Stimulated activated CD8-positive, alpha-beta memory T cell treated with anti-CD3 and anti-CD28 coated beads, Interleukin-12 subunit alpha, Interleukin-12 subunit beta, amount 100 ng/mL, for 4 hours (primary cell): Measurements from ENCODE around the gene ZNF385B.
"Not testable (repeated sequence)": the region's sequence is repeated elsewhere in the genome, so short reads cannot be mapped to it uniquely, and the experiment has no call there.

Experiments
- DNase-seq: peaks from one replicate; pipeline ENCODE4 v3.0.0-alpha.2; 2020; ENCODE audit warnings: low read depth

Gene ZNF385B

DNA sequence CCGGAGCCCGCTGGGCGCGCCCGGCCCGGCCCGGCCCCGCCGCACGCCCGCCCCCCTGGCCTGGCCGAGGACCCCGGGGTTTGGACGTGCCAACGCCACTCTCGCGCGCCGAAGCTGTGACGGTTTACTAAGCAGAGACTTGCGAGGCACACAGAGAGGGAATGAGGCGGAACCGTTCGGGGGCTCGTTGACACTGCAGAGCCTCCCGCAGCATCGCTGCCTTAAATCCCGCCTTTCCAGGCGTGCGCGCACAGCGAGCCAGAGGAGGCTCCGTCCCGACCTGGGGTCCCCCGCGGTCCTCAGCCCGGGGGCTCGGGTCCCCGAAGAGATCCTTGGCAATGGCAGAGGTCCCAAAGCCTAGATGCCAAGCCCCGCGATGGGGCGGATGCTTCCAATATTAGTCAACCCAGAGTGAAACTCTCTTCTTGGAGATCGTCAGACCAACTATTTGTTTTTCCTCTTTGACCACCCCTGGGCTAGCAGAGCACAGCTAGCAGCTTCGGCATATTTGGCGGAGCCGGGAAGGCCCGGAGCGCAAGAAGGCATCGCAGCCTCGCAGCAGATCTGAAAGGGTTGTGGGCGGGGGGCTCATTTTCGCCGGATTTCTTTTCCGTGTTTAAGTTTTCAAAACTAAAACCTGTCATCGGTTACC, at the start of gene ZNF385B:
Gene ZNF385B (minus strand): TSS at position 197 of the 652 bp plus-strand sequence.
- DNase-seq, result no peak

DNA sequence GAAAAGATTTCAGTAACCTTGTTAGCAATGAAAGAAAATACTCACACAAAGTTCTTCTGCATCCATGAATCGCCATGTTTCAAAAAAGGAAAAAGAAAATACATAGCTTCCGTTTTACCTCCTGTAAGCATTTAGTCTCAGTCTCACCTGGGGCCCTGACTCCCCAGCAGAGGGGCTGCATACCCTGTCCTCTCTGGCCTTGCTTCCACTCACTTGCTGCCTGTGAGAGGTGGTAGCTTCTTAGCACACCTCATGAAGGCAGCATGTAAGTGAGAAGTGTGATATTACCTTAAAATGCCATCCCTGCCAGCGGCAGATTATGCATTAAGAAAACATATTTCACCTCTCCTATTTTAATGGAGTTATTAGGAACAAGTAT, 49.3 kb upstream of the ZNF385B start:
- no peak for DNase-seq

DNA sequence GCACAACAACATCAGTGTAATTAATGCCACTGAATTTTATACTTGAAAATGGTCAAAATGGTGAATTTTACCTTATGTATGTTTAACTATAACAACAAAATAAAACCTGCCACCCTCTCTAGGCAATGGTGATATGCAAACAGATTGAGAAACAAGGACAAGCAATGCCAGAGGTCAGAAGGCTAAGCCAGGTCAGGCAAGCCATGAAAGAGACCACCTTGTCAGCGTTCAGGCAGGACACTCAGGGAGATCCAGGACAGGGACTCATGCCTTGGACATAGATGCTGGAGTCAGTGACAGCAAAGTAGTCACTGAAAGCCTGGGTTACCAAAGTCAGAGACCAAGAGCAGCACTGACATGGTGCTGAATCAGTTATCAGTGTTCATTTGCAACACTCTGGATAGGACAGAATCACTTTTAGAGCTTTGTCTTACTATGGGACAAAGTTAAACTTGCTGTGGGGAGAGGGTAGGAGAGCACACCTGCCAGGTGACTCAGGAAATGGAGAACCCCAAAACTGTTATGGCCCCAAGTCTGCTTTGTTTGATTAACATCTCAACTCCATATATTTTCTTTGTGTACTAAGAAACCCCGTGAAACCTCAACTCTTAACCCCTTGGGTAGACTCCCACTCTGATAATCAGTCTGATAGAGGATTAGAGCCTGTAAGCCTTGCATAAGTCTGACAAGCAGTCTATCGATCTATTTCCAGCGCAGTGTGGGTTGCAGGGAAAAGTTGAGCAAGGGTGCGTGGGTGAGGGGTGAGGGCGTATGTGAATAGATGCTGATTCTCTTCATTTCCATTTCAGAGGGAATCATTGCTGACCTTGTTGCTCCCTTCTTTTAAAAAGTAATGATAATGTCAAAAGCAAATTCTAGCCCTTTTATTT, 48.7 kb upstream of the ZNF385B start:
- no peak for DNase-seq

DNA sequence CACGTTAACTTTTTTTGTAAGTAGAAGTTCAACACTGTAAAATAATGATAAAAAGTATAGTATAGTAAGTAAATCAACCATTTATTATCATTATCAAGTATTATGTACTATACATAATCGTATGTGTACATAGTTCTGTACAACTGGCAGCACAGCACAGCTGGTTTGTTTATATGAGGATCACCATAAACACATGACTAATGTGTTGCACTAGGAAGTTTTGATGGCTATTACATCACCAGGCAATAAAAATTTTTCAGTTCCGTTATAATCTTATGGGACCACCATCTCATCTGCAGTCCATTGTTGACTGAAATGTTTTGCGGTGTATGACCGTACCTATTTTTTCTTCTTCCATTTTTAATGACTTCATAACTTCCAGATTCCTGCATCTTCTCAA, 39.2 kb upstream of the ZNF385B start:
- no peak for DNase-seq

DNA sequence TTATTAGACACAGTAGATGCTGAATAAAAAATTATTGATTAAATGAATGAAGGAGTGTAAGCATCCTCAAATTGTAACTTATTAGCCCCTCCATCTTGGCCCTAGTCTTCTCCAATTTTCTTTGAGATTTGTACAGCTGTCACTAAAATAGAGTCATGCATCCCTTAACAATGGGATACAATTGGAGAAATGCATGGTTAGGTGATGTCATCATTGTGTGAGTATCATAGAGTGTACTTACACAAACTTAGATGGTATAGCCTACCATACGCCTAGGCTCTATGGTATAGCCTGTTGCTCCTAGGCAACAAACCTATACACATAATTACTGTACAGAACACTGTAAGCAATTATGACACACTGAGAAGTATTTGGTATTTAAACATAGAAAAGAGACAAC, 38.3 kb upstream of the ZNF385B start:
- no peak for DNase-seq

DNA sequence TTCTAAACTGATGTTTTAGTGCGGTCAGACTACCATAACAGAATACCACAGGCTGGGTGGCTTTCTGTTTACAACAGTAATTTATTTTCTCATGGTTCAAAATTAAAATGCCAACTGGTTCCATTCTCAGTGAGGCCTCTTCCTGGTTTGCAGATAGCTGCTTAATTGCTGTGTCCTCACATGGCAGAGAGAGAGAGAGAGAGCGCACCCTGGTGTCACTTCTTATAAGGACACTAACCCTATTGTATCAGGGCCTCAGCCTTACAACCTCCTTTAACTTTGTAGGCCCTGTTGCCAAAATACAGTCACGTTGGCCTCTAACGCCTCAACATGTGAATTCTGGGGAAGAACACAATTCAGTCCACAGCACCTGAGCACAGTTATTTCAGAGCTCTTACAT, 37.5 kb upstream of the ZNF385B start:
- DNase-seq, result no peak

DNA sequence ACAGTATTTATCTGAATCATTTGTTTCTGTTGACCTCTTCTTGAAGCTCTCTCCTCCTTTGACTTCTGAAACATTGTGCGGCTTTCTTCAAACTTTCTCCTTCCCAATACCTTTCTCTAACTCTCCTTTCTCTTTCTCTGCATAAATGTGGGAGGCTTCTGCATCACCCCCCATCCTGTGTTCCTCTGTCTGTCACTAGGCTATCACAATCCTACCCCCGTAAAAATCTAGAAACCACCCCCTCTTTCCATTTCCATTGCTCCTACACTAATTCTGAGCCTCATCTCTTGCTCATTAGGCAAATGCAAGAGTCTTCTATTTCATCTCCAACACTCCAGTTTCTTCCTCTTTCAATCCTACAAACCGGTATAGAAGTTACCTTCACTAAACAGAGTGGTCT, 32.2 kb upstream of the ZNF385B start:
- DNase-seq, result no peak

DNA sequence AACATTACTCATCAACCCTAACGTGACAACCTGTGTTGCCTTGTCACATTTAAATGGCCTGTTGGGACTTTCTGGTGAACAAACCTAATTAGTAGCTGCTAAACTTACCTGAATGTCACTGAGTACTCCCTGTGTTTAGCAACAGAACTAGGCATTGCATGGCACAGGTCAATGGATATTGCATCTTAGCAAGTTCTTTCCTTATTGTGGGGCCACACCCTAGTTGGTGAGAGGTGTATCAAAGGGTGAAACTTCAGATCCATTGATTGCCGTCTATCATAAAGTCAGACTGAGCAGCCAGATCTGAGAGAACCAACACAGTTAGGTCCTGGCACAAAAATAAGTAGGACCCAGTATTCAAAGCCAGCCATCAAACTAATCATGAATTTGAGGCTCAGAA, 29.8 kb upstream of the ZNF385B start:
- DNase-seq, result no peak

DNA sequence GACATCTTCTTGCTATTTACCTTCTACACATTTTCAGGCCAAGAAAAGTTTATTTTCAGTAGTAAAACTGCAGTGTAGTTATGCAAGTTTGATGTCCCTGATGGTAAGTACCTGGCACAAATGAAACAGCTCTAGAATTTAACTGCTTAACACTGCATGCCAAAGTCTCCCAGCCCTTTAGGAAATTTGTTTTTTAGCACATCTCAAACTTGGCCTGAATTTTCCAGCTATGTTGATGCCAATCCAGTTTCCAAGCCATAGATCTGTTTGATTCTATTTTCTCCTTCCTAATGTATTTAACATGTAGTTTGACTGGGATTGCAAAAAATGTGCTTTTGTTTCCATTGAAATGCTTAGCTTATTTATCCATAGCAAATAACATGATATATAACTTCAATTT, 29.3 kb upstream of the ZNF385B start:
- no peak for DNase-seq

DNA sequence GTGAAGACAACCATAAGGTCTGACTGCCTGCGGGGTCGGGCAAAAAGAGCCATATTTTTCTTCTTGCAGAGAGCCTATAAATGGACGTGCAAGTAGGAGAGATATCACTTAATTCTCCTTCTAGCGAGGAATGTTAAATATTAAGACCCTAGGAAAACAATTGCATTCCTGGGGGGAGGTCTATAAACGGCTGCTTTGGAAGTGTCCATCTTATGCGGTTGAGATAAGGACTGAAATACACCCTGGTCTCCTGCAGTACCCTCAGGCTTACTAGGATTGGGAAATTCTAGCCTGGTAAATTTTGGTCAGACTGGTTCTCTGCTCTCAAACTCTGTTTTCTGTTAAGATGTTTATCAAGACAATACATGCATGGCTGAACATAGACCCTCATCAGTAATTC, 27.2 kb upstream of the ZNF385B start:
- not testable (repeated sequence) for DNase-seq

DNA sequence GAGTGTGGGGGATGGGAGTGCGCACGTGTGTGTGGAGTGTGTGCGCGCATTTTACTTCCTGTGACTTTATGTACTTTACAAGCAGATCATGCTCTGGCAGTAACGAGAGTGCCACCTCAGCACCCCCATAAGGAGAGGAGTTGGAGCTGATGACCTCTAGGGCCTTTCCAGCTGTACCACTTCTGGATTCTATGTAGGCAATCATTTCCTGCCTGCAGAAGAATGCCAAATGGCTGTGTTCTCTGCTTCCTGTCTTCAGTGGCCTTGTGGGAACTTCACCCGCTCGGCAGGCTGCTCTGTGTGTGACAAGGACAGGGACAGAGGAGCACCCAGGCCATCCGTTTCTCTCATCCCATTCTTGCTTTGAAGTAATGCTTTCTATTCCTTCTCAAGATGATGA, 22.8 kb upstream of the ZNF385B start:
- no peak for DNase-seq

DNA sequence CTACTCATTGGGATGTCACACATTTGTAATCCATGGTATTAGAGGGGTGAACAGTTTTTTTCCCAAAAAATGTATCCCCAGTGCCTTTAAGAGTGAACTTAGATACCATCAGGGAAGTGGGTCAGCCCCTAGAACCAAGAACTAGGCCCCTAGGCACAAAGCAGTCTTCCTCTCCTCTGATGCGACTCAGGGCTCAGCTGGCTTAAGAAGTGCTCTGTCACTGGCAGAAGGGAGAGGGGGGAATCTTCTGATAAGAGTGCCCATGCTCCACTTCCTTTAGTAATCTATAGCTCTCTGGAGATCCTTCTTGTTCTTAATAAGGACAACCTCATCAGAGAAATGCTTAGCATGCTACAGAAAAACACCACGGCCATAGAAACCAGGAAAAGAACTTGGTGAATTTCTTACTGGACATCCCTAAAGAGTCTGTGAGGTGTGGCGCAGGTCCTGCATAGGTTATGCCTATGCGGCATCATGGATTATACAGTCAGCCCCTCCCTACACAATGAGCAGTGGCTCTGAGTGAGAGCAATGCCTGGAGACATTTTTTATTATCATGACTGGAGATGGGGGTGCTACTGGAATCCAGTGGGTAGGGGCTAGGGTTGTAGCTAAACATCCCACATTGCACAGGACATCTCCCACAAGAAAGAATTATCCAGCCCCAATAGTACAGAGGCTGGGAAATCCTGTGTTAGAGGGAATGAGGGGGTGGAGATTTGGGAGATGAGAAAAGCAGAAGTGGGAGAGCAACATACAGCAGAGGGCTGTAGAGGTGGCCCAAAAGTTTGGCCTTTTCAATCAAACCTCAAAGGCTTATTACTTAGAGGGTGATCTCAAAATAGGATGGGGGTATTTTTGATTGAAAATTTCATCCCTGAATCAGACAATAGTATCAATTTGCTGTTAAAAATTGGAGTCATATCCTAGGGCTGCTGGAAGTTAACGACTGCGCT, 21.7 kb upstream of the ZNF385B start:
- DNase-seq, result no peak

DNA sequence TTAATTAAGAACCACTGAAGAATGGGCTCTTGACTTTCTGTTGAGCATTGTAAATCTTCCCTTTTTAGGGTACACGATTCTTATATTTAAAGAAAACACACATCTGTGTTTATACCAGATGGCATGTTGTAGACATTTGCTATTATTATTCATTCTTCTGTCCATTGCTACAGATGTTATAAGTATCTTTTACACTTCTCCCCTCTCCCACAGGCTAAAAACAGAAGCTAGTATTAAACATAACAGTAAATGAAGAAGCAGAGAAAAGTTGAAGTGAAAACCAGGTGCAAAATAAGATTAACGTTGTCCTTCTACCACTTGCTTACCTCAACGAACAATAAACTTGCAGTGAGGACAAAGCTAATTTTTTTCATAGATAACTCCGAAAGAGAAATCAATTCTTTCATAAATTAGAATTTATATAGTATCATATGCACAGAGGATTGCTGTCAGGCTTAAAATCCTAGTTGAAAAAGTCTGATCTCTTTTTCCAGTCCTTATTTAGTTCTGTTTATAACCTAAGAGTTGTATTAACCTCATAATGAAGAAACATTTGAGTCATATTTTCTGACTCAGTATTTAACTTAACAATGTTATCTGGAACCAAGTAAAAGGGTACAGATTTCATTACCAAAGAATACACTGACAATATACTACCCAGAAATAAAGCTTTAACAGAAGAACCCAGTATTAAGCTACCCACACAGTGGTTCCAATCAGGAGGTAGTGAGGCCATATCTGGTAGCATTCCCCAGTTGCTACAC, 16.4 kb upstream of the ZNF385B start:
- DNase-seq, result no peak

DNA sequence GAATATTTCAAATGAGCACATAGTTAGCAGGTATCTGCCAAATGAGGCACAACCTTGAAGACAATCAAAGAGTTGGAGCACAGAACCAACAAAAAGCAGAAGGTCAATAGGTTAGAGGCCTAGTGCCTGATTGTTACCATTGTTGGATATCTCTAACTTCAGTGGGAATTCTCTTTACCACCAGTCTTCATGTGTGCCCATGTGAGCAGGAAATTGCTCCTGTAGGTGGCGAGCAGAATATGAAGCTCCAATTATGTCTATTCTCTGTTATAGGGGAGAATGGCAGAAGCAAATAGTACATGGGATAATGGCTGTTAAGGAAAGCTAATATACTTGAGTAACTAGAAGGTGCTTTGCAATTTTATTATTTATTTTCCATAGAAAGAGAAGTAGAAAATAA, 14.9 kb upstream of the ZNF385B start:
- DNase-seq, result no peak

DNA sequence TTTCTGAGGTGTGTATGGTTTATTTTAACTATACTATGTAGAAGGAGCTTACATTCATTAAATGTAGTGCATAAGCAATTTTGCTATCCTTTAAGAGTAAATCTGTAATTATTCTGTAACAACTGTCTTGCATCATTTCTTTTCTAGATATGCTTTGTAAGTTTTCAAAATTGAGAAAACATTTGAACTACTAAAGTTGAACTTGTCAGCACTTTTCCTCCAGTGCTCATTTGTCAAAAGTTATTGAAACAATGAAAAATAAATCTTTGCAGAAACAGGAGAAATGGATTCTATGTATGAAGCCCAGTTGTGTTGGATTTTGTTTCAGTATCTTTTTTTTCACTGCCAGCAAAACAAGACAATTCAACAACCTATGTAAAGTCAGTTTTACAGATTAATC, 14.5 kb upstream of the ZNF385B start:
- no peak for DNase-seq

DNA sequence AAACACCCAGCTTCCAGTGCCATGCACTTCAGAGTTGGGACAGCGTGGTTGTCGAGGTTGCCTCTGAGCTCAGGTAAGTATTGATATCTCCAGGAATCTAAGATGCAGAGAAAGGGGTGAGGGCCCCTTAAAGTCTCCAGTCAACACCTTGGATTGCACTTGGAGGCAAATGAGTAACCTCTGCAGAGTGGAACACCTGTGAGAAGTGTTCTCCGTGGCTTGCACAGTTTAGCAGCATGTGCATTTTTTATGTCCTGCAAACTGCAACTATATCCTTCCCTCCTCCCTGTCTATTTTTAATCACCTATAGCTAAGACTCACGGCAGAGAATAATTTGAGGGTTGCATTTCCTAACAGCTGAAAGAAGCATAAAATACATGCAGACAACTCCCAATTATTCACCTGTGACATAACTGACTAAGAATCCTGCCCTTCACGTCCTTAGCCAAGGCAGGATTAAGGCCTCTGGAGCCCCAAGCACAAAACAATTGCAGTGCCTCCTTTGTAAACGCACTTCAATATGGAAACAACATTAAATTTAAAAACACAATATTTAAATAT, 1.6 kb upstream of the ZNF385B start:
- DNase-seq, result no peak

DNA sequence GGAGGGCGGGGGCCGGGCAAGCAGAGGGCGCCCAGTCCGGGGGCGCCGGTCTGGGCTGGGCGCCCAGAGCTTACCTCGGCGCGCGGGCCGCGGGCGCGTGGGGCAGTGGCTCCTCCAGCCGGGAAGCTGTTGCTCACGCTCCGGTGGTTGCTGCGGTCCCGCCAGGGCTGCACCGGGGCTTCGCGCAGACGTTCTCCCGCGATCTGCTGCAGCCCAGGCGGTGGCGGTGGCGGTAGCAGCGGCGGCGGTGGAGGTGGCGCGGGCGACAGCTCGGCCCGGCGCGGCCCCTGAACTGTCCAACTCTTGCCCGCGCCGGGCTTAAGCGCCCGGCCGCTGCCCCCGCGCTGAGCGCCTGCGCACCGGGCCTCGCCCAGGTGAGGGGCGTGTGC, 391 bp downstream of the ZNF385B start:
- no peak for DNase-seq

DNA sequence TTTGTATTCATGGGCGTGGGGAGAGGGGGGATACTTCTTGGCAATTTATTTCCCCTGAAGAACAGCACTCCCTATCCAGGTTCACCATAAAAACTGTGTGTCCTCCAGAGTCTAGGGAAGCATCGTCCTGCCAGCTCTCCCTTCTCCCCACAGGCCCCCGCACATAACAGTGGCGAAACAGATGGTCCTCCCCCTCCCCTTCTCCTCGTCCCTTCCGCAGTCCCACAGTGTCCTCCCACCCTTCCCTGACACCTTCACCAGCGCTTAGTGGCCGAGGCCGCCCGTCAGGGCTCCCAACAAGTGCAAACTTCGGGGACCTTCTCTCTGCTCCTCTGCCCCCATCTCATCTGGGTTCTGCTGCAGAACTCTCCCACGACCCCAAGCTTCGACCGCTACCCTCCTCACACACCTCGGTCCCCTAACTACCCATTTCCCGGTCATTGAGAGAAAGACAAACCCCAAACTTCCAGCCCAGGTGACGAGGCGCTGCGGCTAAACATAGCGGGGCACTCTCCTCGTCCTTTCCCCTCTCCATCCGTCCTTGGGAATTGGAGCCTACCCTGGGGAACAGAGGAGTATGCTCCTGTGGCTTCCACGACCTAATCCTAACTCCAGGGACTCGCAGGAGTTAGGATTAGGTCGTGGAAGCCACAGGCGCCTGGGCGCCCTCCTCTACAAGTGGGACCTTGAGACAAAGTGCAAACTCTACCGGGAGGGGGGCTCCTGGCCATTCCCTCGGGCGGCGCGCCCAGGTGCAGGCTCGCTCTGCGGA, 971 bp downstream of the ZNF385B start:
- DNase-seq, result no peak

DNA sequence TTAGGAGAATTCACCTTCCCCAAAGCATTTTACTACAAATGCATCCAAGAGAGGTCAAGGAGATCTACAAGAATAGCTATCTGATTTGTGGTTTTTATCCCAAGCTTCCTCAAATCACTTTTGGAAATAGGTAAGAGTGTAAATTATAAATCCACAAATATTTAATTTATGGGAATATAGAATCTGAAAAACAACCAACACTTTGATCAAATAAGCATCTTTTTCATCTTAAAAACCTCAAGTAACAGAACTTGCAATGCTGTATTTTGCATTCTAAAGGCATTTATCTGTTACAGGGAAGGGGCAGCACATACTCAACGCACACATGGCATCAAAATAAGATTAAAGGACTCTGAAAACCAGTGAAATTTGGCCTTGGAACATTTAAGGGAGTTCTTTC, 1.9 kb downstream of the ZNF385B start:
- DNase-seq, result no peak

DNA sequence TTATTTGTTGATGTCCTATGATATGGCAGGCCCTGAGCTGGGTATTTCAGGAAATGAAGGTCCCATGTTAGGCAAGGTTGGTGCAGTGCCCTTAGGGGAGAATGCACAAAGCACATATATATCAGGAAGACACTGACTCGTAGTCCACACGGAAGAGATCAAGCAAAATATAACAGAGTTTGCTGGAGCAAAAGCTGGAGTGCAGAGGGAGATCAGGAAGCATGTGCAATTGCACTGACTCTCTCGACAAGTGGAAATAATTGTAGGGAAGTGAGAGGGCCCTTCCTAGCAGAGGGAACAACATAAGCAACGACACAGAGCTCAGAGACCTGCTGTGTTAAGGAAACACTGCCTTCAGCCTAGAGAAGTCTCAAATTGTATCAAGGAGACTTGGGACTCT, 4.2 kb downstream of the ZNF385B start:
- DNase-seq, result no peak

DNA sequence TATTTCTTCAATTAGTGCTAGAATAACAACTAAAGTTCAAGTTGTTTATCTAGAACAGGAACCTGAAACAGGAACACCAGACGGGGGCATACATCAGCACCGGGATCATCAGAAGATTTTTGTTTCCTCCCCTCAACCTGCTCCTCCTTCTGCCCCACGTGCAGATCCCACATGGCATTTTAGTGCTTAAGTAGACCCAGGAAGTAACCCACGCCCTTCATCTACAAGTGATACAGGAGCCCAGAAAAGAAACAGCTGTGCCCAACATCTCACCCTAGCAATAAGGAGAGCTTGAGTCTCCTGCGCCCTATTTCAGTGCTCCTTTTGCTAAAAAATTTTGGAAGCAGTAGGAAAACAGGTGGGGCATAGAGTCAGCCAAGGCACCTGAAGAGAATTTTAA, 5.2 kb downstream of the ZNF385B start:
- DNase-seq, result no peak
